ENCODE measurements around the gene AP3S2.
"Not testable (repeated sequence)": the region's sequence is repeated elsewhere in the genome, so short reads cannot be mapped to it uniquely, and the experiment has no call there.

Gene AP3S2

DNA sequence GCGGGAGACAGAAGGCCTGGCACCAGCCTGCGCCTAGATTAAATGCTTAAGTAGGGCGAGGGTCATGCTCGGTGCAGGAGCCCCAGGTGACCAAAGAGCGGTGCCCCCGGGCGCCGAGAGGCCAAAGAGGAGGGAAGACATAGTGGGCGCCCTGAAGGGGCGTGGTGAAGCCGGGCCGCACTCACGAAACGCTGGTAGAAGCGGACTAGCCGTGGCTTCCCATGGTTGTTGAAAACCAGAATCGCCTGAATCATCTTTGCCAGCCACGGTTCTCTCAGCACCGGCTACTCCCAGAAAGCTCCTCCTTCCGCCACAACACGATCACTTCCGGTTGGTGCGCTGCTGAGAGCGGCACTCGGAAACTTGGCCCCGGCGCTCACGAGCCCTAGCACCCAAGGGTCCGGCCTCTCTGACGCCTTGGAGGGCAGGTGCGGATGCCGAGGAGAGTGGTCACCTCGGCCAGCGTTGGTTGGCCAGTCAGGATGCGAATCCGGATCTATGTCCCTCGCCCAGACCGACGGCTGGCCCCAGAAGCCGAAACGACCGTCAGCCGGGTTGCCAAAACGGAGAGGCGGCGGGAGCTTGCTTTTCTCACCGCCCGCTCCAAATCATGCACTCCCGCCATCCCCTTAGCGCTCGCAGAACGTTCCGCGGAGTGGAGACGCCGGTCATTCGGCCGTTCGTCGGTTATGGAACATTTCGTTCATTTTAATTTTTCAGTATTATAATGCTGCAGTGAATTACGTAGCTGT is at the start of gene AP3S2:
AP3S2 (minus strand) TSS at position 299 of the 752 bp plus-strand sequence; CDS start at position 254, 45 bp downstream.
- DNase-seq (ENCODE audit: low read depth), result peak; percentile 81

DNA sequence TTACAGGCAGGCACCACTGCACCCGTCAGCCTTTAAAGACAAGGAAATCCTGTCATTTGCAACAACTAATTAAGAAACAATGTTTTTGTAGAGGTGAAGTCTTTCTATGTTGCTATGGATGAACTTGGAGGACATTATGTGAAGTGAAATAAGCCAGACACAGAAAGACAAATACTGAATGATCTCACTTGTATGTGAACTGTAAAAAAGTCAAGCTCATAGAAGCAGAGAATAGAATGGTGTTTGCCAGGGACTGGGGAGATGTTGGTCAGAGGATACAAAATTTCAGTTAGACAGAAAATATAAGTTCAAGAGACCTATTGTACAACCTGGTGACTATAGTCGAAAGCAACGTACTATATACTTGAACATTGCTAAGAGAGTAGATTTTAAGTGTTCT is 46.1 kb upstream of the AP3S2 start:
- DNase-seq (ENCODE audit: low read depth), result no peak

DNA sequence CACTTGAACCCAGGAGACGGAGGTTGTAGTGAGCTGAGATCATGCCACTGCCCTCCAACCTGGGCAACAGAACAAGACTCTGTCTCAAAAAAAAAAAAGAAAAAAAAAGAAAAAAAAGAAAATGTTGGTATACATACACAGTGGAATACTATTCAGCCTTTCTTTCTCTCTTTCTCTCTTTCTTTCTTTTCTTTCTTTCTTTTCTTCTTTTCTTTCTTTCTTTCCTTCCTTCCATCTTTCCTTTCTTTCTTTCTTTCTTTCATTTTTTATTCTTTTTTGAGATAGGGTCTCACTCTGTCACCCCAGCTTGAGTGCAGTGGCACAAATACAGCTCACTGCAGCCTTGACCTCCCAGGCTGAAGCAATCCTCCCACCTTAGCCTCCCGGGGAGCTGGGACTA is 45.6 kb upstream of the AP3S2 start:
- not testable (repeated sequence) for DNase-seq (ENCODE audit: low read depth)

DNA sequence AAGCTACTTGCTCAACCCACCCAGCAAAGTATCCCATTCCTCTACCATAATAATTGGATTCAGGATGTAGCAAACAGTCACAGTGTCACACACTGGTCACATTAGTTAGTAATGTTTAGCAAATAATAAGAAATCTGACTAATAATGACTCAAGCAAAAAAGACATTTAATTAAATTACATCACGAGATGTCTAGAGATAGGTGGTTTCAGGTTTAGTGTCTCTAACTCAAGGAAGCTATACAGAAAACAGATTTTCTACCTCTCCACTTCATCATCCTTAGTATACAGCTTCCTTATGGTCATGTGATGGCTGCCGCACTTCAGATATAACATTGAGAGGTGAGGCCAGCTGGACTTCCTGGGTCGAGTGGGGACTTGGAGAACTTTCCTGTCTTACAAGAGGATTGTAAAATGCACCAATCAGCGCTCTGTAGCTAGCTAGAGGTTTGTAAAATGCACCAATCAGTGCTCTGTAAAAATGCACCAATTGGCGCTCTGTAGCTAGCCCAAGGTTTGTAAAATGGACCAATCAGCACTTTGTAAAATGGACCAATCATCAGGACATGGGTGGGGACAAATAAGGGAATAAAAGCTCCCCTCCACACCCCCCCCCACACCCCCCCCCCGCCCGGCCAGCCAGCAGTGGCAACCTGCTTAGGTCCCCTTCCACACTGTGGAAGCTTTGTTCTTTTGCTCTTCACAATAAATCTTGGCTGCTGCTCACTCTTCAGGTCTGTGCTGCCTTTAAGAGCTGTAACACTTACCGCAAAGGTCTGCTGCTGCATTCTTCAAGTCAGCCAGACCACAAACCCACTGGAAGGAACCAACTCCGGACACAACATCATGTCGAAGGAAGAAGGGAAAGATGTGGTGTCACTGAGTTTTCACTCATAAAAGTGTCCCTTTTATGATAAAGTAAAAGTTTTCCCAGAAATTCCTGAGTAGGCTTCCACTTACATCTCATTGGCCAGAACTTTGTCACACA is 43.9 kb upstream of the AP3S2 start:
- DNase-seq (ENCODE audit: low read depth), result no peak

DNA sequence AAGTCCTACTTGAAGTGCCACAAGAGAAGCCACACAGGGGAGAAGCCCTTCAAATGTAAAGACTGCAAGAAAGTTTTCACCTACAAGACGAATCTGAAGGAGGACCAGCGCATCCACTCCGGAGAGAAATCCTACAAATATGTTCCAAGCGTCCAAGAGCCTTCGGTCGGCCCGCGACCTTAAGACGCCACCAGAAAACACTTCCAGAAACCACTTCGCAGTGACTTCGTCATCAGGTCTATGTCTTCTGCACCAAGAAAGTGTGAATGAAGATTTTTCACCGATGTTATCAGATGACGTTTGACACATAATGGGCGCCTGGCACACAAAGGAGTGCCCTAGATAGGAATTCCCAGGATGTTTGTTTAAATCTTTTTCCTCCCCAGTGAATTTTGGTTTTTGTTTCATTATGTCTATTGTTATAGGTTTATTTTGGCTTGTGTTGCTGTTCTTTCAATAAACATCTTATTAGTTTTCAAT is 43.0 kb upstream of the AP3S2 start:
- DNase-seq (ENCODE audit: low read depth), result no peak

DNA sequence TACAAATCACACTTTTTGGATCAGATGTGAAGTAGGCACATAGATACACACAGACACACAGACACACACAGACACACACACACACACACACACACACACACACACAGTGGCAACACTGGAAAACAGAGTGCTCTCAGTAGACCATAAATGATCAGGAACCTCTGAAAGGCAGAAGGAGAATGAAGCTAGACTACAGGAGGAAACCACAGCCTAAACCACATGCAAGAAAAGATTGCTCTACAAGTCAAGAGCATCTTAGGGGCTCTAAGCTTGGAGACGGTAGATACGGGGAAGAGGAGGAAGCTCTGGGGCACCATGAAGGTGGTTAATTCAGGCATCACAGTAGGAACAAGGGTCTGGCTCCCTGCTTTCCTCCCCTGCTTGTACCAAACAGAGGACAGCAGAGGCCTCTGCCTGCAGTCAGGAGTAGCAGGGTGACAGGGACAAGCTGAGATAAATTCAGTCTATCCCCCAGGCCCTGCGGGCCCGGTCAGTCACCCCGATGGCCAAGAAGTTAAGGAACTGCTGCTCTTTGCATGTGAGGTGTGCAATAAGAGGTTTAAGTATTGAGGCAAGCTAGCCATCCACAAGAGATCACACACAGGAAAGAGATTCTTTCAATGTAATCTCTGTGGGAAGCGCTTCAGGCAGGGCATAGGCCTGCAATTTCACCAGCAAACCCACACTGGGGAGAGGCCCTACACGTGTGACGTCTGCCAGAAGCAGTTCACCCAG is 42.4 kb upstream of the AP3S2 start:
- DNase-seq (ENCODE audit: low read depth), result no peak

DNA sequence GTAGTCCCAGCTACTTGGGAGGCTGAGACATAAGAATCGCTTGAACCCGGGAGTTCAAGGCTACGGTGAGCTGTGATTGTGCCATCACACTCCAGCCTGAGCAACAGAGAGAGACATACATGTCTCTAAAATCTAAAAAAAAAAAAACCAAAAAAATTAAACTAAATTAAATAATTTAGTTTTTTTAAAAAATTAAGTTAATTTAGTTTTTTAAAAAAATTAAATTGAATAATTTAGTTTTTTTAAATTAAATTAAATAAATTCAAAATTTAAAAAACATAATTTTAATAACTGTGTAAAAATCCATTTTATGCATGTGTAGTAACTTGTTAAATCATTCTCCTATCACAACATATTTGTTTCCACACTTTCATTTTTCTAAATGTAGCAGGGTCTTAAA is 39.1 kb upstream of the AP3S2 start:
- DNase-seq (ENCODE audit: low read depth), result no peak

DNA sequence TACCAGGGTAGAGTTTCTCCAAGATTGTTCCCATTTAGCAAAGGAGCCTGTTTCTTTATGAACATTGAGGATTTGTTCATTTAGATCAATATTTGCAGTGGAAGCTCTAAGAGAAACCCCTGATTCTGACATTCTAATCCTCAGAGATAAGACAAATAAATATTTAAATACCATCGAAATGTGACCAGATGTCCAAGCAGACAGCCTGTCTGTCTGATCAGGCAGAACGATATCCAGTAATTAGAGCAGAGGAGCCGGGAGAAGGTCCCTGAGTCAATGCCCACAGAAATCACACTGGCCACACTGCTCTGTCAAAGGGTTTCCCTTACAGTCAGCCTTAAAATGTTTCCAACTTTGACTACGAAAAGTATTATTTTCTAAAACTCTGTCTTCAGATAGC is 34.6 kb upstream of the AP3S2 start:
- DNase-seq (ENCODE audit: low read depth), result no peak

DNA sequence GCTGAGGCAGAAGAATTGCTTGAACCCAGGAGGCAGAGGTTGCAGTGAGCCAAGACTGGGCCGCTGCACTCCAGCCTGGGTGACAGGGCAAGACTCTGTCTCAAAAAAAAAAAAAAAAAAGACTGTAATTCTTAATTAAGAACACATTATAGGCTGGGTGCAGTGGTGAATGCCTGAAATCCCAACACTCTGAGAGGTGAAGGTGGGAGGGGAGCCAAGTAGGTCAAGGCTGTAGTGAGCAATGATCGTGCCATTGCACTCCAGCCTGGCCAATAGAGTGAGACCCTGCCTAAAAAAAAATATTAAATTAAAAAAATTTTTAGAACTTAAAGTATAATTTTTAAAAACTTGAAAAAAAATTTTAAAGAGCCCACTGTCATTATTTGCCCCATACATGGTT is 32.4 kb upstream of the AP3S2 start:
- no peak for DNase-seq (ENCODE audit: low read depth)

DNA sequence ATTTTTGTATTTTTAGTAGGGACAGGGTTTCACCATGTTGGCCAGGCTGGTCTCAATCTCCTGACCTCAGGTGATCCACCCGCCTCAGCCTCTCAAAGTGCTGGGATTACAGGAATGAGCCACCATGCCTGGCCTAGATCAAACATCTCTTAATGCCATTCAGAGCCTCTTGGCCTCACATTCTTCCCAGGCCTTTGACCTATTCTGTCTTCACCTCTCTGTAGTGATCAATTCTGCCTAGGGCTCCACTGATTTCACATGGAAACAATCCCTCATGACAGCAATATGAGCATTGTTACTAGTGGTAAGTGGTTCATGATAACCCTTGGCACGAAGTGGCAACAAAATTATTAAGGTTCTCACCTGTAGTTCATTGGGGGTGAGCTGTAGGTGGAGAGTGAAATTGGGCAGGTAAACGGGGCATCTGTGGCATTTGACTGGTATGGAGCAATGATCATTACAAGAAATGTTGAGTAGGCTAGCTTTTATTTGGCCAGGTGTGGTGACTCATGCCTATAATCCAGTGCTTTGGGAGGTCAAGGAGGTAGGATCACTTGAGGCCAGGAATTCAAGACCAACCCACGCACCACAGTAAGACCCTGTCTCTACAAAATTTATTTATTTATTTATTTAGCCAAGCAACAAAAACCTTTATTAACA is 23.8 kb upstream of the AP3S2 start:
- no peak for DNase-seq (ENCODE audit: low read depth)

DNA sequence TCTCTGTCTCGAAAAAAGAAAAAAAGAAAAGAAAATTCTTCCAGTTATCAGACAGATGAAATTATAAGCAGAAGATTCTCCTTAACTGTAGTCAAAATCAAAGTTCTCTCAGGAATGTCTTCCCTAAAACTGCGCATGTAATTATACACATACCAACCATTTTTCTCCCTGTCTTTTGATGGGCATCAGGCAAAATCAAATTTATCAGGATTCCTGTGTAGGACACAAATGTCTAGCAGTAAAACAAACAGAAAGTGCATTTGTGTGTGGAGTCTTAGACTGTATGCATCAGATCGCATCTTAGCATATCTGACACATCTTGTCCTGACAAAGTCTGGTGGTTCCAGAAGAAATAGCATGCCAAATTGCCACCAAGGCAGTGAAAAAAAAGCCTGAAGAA is 22.9 kb upstream of the AP3S2 start:
- DNase-seq (ENCODE audit: low read depth), result no peak

DNA sequence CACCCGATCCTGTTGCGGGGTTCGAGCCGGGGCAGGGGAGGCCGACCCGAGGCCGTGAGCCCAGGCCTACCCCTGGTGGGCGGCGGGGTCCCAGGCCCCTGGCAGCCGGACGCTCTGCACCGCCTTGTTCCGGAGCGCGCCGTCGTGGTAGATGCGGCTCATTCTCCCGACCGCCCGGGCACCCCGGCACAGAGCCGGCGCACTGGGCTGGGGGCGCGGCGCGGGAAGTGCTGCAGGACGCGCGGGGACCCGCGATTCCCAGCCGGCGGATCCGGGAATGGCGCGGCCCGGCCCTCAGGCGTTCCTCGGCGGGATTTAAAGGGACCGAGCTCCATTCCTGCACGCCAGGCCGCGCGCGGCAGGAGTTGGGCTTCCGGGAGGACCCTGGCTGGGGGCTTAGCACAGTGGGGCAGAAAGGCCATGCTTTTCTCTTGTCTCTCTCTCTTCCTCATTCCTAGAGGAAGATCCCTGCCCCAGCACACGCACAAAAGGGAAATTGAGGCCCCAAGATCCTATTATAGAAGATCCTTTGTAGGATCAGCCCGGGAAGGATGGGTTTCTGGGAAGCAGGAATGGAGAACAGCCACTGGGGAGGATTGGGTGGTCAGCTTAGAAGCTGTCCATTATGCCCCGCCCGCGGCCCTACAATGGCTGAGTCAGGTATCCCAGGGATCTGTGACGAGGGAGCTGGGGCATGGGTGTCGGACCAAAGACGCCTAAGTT is 19.0 kb upstream of the AP3S2 start, which contains the start of gene ARPIN:
ARPIN (minus strand) TSS at position 279 of the 723 bp plus-strand sequence; CDS start at position 162, 117 bp downstream.
- no peak for DNase-seq (ENCODE audit: low read depth)

DNA sequence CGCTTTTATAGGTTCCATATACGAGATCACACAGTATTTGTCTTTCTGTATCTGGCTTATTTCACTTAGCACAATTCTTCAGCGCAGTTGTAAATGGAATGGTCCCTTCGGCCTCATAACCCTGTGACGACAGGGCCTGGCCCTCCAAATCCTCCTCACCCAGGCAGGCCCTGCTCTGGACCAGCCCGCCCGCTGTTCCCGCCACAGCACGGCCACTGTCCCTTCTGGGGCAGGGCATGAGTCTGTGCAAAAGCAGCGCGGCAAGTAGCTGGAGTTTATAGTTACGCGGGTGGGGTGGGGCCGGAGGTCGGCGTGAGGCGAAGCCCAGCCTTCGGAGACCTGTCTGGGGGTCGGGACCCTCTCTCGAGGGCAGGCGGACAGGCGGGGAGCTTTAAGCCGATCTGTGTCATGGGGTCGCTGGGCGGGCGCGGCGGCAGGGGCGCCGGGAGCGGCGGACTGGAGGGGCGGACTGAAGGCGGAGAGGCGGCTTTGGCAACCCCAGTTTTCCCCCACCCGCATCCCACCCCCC is 18.4 kb upstream of the AP3S2 start:
- no peak for DNase-seq (ENCODE audit: low read depth)

DNA sequence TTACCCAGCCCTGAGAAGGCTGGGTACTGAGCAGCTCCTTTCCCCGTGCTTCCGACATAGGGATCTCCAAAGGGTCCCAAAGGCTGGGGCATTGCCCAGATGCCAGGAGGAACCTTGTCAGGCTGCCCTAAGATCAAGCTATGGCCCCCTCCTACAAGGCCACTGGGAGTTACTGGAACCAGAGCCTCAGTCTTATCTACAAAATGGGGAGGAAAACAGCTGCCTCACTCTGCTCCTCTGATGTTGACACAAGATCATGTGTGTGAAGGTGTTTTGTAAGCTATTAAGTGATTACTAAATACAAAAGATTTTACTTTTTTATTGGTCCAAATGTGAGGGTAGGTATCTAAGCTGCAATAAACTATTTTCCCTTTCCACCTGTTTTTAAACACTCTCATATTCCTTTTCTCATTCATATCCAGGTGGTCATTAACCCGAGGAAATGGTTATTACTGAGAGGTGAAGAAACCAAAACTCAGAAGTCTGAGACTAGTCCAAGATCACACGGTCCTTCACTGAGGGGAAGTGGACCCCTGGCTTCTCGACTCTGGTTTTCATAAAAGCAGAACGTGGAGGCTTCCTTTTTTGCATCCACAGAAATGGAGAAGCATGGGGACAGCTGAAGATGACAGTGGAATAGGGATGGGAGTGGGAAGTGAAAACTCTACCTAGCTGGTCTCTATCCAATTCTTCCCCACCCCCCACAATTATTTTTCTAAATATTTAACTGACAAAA is 17.3 kb upstream of the AP3S2 start:
- no peak for DNase-seq (ENCODE audit: low read depth)

DNA sequence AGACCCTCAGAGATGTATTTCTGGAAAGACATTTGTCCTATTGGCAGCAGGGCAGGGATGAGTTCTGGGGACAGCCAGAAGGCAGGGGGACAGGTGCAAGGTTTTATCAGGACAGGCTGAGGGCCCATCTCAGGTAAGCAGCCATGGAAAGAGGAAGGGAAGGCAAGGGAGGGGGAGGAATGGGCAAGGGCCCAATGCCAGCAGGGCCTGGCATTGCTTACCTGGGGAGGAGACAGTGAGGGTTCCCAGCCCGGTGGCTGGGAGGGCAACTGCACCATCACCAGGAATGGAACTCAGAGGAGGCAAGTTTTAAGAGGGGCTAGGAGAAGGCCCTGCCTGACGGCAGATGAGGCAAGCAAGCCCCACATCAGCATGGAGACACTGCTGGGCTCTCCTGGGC is 15.8 kb upstream of the AP3S2 start:
- DNase-seq (ENCODE audit: low read depth), result no peak

DNA sequence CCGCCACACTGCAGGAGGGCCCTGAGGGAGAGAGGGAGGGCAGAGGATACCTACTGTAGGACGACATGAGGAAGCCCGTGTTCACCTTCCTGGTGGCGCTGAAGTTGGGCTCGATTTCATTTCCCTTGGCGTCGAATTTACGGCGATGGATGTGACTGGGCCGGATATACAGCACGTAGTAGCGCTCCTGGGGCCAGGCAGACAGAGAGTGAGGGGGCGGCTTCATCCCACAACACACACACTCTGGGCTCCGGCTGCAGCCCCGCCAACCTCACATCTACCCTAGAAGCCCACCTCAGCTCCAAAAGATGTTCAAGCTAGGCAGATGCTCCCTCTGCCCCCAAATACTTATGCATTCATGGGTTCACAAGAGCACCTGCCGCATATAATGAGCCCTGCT is 14.4 kb upstream of the AP3S2 start:
- no peak for DNase-seq (ENCODE audit: low read depth)

DNA sequence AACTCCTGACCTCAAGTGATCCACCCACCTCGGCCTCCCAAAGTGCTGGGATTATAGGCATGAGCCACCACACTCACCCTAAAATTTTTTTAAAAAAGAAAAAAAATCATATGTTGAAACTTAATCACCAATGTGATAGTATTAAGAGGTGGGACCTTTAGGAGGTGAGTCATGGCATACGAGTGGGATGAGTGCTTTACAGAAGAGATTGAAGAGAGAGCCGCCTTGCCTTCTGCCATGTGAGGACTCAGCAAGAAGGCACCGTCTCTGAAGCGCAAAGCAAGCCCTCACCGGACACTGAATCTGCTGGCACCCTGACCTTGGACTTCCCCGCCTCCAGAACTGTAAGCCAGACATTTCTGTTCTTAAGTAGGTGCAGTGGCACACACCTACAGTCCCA is 13.5 kb upstream of the AP3S2 start:
- no peak for DNase-seq (ENCODE audit: low read depth)

DNA sequence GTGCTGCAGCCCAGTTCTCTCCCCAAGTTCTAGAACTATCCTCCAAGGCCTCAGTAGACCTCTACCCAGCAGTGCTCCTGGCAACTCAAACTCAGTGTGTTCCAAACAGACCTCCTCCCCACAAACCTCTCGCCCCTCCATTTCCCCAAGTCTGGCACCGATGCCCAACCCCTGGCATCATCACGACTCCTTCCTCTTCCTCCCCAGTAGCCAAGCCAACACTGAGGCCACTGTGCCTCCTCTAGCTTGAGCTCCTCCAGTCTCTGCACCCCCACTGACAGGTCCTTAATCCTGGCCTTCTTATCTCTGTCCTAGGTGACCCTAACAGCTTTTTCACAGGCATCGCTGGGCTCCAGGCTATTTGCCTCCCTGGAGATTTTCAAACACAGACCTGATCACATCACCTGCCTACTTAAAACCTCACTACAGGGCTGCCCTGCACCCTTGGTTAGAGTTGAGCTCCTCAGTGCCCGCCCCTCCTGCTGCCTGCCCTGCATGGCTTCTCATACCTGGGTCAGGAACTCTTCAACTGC is 12.1 kb upstream of the AP3S2 start:
- DNase-seq (ENCODE audit: low read depth), result no peak

DNA sequence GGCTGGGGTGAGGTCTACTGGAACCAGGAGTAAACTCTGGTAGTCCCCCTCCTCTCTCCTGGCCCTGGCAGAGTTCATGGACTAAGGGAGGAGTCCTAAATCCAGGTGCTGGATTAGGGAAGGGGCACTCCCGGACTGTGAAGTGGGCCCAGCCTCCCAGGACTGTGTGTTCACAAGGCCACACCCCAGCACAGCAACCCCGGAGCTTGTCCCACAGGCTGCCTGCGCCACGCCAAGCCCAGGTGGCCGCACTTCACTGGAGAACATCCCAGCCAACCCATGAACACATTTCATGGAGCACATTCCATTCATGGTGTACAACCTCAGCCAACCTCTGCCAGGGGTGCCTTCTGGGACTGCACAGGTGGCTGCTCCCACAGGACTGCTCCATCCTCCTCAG is 10.7 kb upstream of the AP3S2 start:
- DNase-seq (ENCODE audit: low read depth), result no peak

DNA sequence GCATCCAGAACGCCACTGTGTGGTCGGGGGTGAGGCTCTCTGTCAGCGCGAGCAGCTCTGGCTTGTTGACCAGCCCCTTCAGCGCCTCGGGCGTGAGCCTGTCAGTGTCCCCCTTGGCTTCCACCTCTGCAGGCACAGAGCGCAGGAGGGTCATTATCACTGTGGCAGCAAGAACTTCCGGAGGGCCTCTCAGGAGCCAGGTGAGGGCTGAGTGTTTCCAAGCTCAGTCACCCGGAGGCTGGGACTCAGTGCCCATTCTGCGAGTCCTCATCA is 10.0 kb upstream of the AP3S2 start:
- DNase-seq (ENCODE audit: low read depth), result no peak

All from activated T-cell treated with anti-CD3 and anti-CD28 coated beads for 1 hour (primary cell).